ENCODE results near the gene CTNNBIP1. TPM values are rescaled to one million over a fixed set of nuclear protein-coding genes. Genes with fewer than 3 reads are reported as not detected.

Gene CTNNBIP1
- total RNA-seq, 1 donor from 2014 or later: 23.4 TPM

- DNase-seq (ENCODE audit: low read depth in 2 of 2): peak in 1 of 2 donors; percentile 38
These were observed 74.1 kb downstream of the CTNNBIP1 start for GRCh38 chr1:9835758-9836631.

GRCh38 chr1:9835404-9835757 is 74.7 kb downstream of the CTNNBIP1 start:
- DNase-seq (ENCODE audit: low read depth in 2 of 2): no peak

DNA sequence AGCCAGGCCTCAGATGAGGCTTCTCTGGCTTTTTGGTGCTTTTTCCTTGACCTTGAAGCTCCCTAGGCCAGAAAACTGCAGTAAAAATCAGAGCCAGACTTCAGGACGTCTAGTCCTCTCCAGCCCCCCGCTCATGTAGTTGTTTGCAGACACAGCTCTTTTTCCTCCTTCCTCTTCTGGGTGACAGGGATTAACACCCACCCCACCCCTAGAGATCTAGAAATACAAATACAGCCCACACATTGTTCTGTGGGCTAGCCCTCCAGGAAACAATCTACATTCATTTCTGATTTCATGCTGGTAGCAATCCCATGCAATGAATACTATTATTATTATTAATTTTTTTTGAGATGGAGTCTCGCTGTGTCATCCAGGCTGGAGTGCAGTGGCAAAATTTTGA is 76.4 kb downstream of the CTNNBIP1 start:
- DNase-seq (ENCODE audit: low read depth in 2 of 2): no peak

GRCh38 chr1:9827558-9828185 is 82.4 kb downstream of the CTNNBIP1 start:
- DNase-seq (ENCODE audit: low read depth in 2 of 2): no peak

GRCh38 chr1:9826616-9827015 is 83.5 kb downstream of the CTNNBIP1 start:
- DNase-seq (ENCODE audit: low read depth in 2 of 2): no peak

- no peak for DNase-seq (ENCODE audit: low read depth in 2 of 2)
These were observed 84.0 kb downstream of the CTNNBIP1 start for GRCh38 chr1:9826087-9826486.

- DNase-seq (ENCODE audit: low read depth in 2 of 2): peak in 1 of 2 donors; percentile 61
These were observed 84.7 kb downstream of the CTNNBIP1 start for GRCh38 chr1:9825093-9826074.

- DNase-seq (ENCODE audit: low read depth in 2 of 2): no peak
These were observed 85.4 kb downstream of the CTNNBIP1 start for GRCh38 chr1:9824702-9825089.

DNA sequence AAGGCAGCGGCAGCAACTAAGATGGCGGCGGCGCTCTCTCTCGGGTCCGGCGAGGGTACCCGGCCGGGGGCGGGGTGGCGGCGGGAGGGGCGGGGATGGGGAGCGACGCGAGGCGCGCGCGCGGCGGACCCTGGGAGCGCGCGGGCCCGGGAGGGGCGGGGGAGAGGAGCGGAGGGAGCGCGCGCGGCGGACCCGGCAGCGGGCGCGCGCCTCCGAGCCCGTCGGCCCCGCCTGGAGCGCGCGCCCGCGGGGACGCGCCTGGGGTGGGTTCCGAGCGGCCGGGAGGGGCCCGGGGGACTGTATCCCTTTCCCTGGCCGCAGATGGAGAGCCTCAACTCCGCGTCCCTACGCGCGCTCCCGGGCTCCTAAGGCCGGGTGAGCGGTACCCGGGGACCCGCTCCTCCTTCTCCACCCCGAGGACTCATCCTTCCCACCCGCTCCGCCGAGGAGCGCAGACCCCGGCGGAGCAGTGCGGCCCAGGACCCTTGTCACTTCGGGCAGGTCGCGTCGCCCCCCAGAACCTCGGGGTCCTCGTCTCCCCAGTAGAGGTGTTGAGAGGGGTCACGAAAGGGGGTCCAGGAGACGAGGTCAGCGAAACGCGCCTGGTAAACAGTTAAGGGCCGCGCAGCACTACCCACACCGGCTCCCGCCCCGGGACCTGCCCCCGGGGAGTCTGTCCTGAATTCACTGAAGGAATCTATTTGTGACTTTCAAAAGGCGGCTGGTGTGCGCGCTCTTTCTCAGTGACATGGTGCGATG is 85.9 kb downstream of the CTNNBIP1 start, which contains the start of gene CLSTN1:
CLSTN1 (minus strand) TSS at position 23 of the 759 bp plus-strand sequence. CDS start 232 bp downstream, outside the sequence.
- DNase-seq (ENCODE audit: low read depth in 2 of 2): peak; percentile 88 to 91

DNA sequence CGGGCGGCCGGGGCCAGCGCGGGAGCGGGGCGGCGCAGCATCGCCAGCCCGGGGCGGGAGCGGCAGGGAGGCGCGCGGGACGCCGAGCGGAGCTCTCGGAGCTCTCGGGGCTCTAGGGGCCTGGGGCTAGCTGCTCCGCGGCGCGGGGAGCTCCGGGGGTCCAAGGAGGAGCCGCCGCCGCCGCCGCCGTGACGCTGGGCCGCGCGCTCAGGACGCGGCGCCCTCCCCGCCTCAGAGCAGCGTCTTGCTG is 86.5 kb downstream of the CTNNBIP1 start:
- no peak for DNase-seq (ENCODE audit: low read depth in 2 of 2)

GRCh38 chr1:9822897-9823692 is 87.0 kb downstream of the CTNNBIP1 start:
- peak; percentile 12 to 28 for DNase-seq (ENCODE audit: low read depth in 2 of 2)

GRCh38 chr1:9822490-9822889 is 87.6 kb downstream of the CTNNBIP1 start:
- no peak for DNase-seq (ENCODE audit: low read depth in 2 of 2)

DNA sequence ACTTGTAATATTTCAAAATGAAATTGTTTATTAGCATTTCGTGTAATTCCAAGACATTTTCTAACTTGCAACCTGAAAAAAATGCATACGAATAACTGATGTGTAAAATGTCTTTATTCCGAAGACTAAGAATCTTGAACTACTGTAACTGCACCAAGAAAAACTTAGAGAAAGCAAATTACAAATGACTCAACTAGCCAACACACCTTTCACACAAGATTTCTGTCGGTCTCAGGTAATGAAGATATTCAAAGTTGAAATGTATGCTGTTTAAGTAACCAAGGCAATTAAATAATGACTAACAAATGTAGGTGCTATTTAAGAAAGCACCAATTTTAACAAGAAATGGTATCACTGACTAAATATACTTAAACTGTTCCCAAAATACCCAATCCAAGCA is 88.4 kb downstream of the CTNNBIP1 start:
- no peak for DNase-seq (ENCODE audit: low read depth in 2 of 2)

- no peak for DNase-seq (ENCODE audit: low read depth in 2 of 2)
These were observed 89.5 kb downstream of the CTNNBIP1 start for GRCh38 chr1:9820521-9820920.

GRCh38 chr1:9817734-9818133 is 92.3 kb downstream of the CTNNBIP1 start:
- DNase-seq (ENCODE audit: low read depth in 2 of 2): no peak

DNA sequence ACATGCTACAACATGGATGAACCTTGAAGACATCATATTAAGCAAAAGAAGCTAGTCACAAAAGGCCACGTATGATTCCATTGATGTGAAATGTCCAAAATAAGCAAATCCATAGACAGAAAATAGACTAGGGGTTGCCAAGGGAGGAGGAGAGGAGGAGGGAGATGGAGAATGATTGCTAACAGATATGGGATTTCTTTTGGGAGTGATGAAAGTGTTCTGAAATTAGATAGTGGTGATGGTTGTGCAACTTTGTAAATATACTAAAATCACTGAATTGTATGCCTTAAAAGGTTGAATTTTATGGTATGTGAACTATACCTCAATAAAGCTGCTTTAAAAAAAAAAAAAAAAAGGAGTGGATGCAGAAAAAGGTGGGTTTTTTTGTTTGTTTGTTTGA is 93.9 kb downstream of the CTNNBIP1 start:
- DNase-seq (ENCODE audit: low read depth in 2 of 2): no peak

DNA sequence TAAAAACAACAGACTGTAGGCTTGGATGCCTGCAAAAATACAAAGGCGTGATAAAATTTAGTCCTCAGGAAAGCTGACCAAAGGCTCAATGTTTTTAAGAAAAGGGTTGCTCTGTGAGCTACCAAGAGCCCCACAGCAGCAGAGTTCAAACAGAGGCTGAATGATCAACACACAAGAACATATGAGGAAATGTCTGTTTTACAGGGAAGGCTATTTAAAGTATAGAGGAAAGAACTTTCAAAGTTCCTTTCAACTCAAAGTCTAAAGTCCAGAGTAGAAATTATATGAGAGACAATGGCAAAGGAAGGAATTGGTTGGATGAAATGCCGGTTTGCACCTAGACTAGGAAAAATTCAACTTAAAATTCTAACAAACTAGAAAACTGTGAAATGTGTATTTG is 94.9 kb downstream of the CTNNBIP1 start:
- no peak for DNase-seq (ENCODE audit: low read depth in 2 of 2)

GRCh38 chr1:9814619-9815018 is 95.5 kb downstream of the CTNNBIP1 start:
- no peak for DNase-seq (ENCODE audit: low read depth in 2 of 2)

GRCh38 chr1:9811239-9811966 is 98.7 kb downstream of the CTNNBIP1 start:
- DNase-seq (ENCODE audit: low read depth in 2 of 2): no peak

DNA sequence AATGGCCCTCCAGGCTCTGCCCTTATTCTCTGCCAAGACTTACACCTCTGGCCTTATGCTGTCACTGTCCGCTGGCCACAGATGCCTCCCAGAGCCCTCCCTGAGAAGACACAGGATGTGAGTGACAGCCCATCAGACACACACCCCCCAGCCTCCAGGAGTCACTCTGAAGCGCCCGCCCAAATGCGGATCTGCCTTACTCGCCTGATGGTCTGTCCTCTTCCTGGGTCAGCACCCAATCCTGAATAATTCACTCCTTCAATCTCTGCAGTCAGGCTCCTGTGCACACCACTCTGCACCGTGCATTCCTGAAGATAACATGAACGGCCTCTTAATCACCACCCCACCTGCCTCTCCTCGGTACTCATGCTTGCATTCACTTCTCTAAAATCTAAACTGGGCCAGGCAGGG is 101.0 kb downstream of the CTNNBIP1 start:
- DNase-seq (ENCODE audit: low read depth in 2 of 2): no peak
